GM18520 (cell line): ENCODE measurements around the gene IKZF3.
A peak's percentile ranks its signal among the peaks of the same experiment; 100 is the strongest.
"Not testable (repeated sequence)": the region's sequence is repeated elsewhere in the genome, so short reads cannot be mapped to it uniquely, and the experiment has no call there.

ENCODE experiments used
- ATAC-seq: cut with Tn5 transposase; IDR thresholded peaks from one replicate; pipeline ENCODE4 v1.9.1; 2021; ENCODE audit not compliant: unreplicated experiment

The IKZF3 gene

DNA sequence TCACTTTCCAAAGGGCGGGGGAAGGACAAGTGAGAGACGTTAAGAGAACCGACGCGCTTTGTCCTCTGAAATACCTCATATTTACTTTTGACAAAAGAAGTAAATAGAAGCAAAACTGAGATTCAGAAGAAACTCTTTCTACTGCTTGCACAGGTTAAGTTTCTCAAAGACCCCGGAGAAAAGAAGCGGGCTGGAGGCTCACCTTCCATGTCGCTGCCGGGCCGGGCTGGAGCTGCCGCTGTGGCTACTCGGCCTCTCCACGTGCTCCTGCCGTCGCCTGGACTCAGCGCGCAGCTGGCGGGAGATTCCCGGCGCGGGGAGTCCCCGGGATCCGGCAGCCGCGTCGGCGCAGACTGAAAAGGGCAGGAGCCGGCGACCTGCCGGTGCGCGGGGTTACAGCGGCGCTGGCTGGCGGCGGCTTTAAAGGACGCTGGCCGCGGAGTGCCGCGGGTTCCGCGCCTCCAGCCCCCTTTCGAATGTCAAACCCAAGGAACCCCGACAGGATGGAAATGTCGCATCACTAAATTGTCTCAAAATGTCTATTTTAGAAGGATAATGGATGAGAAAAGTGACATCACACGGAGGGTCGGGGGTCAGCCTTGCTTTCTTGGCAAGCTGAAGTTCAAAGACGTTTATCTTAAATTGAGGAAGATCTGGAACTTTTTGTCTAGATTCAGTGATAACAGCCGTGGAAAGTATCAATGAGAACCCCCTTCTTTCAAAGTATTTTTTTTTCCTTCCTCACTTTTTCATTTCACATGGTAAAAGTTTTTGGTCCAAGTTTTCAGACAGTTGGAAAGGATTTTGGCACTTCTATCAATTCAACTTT, at the start of gene IKZF3:
TSS of gene IKZF3 (minus strand) at position 395 of the 829 bp plus-strand sequence. CDS start at position 209, 186 bp downstream.
- ATAC-seq, result peak; percentile 32

DNA sequence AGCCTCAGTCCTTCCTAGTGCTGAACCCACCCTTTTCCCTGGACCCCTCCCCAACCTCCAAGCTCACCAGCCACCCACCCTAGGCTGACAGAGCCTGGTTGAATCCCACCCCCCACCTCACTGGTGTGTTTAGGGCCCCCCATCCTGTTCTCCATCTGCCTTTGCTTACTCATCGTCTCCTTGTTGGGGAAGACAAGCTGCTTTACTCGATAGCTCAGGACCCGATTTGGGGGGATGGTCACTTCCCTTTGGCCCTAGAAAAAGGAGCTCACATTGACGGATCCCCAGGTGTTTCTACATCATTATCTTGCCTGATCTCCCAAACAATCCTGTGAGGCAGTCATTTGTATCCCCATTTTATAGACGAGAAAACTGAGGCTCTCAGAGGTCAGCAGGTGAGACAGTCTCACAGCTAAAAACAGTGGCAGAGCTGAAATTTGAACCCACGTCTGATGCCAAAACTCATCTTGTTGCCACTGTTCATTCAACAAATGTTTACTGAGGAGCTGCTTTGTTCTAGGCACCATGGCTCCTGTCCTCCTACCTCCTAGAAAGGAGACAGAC, 44.8 kb upstream of the IKZF3 start:
- ATAC-seq, result no peak

GRCh38 chr17:39904990-39905288, 40.8 kb upstream of the IKZF3 start:
- no peak for ATAC-seq

DNA sequence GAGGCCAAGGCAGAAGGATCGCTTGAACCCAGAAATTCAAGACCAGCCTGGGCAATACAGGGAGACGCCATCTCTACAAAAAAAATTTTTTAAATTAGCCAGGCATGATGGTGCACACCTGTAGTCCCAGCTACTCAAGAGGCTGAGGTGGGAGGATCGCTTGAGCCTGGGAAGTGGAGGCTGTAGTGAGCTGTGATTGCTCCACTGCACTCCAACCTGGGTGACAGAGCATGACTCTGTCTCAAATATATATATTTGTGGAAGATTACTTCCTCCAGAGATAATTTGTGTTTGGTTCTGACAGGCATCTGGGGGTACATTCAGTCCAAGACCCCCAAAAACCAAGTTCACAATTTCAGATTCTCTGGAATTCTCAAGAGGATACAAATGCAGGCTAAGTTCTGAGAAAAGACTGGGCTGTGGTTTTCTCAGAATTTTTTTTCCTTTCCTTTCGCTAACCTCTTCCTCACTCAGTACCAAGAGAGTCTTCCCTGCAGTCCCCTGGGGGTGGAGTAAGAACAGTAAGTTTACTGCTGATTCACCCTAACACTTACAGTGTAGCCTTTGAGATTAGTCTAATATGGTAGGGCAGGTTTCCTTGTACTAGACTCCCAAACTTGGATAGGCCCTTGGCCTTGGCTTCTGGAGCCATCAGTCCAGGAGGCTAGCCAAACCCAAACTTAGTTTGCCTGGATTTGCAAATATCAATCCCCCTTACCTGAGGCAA, 39.2 kb upstream of the IKZF3 start:
- ATAC-seq, result no peak

- not testable (repeated sequence) for ATAC-seq
These were observed 37.9 kb upstream of the IKZF3 start for GRCh38 chr17:39902027-39902426.

DNA sequence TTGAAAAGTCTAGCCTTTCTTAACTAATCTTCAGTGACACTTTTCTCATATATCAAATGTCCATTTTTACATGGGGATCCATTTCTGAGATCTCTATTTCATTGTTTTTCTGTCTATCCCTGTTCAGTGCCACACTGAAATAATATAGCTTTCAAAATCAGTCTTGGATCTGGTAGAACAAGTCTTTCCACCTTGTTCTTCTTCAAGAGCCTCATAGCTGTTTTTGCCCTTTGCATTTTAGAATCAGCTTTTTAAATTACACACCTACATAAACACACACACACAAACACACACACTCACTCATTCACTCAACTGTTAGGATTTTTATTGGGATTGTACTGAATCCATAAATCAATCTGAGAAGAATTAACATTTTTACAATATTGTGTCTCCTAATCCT, 35.1 kb upstream of the IKZF3 start:
- ATAC-seq, result no peak

DNA sequence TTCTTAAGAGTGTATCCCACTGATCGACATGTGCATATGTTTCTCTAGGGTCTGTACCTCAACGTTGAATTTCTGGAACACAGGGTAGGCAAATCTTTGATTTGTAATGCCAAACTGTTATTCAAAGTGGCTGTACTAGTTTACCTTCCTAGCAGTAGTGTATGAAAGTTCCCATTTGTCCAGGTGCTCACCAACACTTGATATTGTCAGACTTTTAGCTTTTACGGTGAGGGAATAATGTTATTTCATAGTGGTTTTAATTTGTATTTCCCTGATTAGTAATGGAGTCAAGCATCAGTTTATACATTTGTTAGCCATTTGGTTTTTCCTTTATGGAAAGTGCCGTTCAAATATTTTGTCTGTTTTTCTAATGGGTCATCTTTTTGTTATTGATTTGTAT, 34.0 kb upstream of the IKZF3 start:
- ATAC-seq, result no peak

DNA sequence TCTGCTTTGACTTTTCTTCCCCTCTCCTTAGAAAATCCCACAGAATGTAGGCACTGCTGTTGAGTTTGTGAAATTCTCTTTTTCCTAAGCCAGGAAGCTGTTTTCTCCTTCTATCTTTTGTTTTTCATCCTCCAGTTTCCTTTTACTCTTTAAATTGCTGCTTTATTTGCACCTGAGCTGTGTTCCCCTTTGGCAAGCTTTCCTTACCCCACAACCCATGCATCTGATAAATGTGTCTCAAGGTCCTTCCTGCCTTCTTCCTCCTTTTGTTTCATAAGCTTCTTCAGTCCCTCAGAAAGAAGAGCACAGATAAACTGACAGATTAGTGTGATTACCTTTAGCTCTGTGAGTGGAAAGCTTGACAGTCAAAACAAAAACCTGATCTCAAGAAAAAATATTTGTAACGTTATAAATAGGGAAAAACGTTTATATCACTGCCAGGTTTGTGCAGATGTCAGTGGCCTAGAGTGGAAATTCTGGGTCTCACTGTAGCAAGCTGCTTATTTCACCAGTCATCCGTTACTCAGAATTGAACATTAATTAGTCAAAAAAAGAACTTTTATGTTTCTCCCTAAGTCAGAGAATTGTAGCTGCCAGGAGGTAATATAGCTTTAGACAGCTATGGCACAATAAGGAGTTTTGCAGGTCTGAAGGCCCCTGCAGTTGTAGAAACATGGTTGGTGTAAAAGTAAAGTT, 30.7 kb upstream of the IKZF3 start:
- ATAC-seq, result no peak

GRCh38 chr17:39889200-39889599, 25.1 kb upstream of the IKZF3 start:
- no peak for ATAC-seq

DNA sequence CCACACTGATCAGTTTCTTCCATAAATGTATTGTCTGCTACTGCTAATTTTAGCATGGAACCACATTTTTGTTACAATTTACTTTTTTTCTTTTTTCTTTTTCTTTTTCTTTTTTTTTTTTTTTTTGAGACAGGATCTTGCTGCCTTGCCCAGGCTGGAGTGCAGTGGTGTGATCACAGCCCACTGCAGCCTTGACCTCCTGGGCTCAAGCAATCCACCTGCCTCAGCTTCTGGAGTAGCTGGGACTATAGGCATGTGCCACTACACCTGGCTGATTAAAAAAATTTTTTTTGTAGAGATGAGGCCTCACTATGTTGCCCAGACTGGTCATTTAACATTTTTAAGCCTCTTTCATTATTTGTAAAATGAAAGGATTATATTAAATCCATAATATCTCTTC, 23.0 kb upstream of the IKZF3 start:
- no peak for ATAC-seq

DNA sequence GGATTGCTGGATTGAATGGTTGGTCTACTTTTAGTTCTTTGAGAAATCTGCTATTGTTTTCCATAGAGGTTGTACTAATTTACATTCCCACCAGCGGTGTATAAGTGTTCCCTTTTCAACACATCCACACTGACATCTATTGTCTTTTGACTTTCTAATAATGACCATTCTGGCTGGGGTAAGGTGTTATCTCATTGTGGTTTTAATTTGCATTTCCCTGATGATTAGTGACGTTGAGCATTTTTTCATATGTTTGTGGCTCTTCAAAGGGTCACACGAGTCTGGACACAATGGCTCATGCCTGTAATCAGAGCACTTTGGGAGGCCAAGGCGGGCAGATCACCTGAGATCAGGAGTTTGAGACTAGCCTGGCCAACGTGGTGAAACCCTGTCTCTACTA, 22.0 kb upstream of the IKZF3 start:
- not testable (repeated sequence) for ATAC-seq

DNA sequence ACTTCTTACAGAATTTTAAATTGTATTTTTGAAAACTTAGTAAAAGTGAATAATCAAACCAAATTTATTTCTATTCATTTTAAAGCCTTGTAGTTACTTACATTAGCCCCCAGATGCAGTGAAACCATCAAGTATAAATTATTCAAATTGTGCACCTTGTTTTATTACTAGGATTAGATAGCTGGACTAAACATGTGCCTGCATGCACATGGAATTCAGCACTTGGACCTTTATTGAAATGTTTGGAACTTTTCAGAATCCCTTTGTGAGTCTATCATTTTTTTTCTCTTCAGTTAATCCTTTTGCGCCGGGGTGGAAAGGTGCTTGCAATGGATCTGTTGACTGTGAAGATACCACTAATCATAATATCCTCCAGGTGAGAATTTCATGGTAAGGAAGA, 8.6 kb upstream of the IKZF3 start:
- ATAC-seq, result no peak

DNA sequence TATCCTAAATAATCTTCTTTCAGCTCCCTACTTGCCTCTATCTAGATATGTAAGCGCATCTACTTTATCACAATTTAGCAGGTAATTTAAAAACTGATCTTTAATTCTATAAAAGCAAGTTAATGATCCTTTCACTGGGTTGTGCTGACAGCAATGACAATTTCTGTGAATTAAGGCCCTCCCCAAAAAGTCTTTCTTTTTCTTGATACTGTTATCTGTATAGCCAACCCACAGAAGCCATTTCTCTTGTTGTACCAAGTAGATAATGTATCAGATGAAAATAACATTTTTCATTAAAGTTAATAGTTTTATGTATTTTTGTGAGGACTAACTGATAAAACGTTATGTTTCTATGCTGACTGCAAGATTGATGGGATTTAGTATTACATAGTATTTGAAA, 7.7 kb upstream of the IKZF3 start:
- no peak for ATAC-seq

GRCh38 chr17:39870776-39871175, 6.7 kb upstream of the IKZF3 start:
- ATAC-seq, result no peak

DNA sequence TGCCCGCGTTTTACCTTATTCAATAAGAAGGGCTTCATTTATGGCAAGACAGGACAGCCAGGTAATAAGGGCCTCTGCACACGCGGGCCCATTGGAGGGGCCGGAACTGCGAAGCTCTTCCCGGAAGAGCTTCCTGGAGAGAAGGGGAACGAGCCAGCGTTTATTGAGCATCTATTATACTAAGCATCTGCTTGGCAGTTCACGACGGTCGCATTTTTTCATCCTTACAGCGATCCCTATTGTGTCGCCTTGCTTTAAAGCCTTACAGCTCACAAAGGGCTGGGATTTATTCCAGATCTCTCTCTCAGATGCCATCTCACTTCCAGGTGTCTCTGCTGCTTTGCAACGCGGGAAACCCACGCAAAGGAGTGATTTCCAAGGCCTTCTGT, 4.4 kb upstream of the IKZF3 start:
- no peak for ATAC-seq

DNA sequence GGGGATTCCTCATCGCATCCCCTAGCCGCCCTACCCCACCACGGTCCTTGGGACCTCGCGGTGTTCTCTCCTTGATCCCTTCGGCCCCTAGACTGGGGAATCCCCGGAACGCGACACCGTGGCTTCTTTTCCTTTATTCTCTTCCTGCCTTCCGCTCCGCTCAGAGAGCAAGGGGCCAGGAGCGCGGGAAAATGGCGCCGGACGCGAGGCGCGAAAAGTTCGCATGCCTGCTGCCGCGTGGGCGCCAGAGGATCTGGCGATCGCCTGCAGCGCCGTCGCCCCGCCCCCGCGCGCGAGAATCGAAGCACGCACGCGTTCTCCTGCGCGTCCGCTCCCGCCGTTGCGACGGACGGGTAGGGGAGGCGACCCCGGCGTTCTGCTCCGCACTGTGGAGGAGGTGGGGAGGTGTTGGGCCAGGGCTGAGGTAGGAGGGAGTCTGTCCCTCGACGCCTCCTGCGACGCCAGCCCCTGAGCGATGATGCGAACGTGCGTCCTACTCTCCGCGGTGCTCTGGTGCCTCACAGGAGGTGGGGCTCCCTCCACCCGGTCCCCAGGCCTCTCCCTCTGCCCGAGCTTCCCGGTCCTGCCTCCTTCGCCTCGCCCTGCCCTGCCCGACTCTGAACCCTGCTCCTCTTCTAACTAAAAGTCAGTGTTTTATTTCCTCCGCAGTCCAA, 3.9 kb upstream of the IKZF3 start, which contains the start of gene ZPBP2:
TSS of gene ZPBP2 (plus strand) at position 323 of the 674 bp plus-strand sequence. CDS start at position 476, 153 bp downstream.
- no peak for ATAC-seq

DNA sequence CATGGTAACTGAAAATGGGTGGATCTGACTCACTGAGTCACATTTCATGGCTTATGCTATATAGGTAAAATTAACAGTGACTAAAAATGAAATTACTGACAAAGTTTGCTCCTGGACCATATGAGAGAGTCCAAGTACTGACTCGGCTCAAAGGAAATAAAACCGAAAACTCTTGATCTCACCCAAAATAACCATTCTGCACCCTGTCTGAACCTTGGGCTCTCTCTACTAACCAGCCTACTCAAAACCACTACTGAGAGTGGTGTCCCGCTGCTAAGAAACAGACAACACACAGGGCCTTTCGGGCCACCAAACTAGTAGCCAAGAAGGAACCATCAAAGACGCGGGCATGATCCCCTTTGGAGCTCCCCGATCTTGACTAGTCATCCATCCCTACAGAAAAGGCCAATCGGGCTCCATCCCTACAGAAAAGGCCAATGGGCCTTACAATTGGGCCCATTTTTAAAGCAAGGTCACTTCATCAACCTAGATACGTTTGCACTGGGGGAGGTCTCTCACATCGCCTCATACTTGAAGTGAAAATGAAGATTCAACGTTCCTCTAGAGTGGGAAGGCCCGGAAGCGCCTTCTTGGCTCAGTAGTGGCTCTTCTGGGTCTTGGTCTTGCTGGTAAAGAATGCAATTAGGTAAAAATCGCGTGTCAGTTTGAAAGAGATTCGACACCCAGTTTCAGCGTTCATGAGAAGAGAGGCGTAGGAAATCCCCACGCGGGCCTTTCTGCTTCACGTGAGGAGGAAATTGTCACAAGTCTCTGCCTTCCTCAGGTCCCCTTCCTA, 3.2 kb upstream of the IKZF3 start:
- peak; percentile 35 for ATAC-seq

GRCh38 chr17:39866013-39866730, 2.1 kb upstream of the IKZF3 start:
- ATAC-seq, result no peak

GRCh38 chr17:39863244-39863917, 731 bp downstream of the IKZF3 start:
- ATAC-seq, result no peak
